DND-41 (cell line): Measurements from ENCODE around the gene CA14.
A peak's percentile ranks its signal among the peaks of the same experiment; 100 is the strongest.

Source experiments
- ATAC-seq: fragments of 200-7000 bp; cut with Tn5 transposase; 3 replicates; pipeline ENCODE4 v1.9.1; 2021; ENCODE audit warnings: low read depth; ENCODE audit not compliant: insufficient read depth
- DNase-seq: peaks from one replicate; pipeline ENCODE4 v3.0.0-alpha.2; 2020
- H2AFZ ChIP-seq: 2 replicates; pipeline ENCODE4 v1.6.0; 2012; ENCODE audit warnings: low read depth, low read length
- H3K27ac ChIP-seq: 2 replicates; pipeline ENCODE4 v1.5.1; 2012; ENCODE audit warnings: low read length, inconsistent platforms
- H3K27me3 ChIP-seq: fragments of 200-600 bp; sonication (generic); 2 replicates; pipeline ENCODE4 v1.6.0; 2012; ENCODE audit warnings: low read length, mild to moderate bottlenecking, inconsistent platforms; ENCODE audit not compliant: insufficient read depth, poor library complexity
- H3K36me3 ChIP-seq: 2 replicates; pipeline ENCODE4 v1.5.1; 2012; ENCODE audit warnings: low read length, inconsistent platforms; ENCODE audit not compliant: insufficient read depth
- H3K4me1 ChIP-seq: 2 replicates; pipeline ENCODE4 v1.5.1; 2012; ENCODE audit warnings: mild to moderate bottlenecking, low read length; ENCODE audit not compliant: insufficient read depth
- H3K4me2 ChIP-seq: 2 replicates; pipeline ENCODE4 v1.6.0; 2012; ENCODE audit warnings: mild to moderate bottlenecking, moderate library complexity, low read length, inconsistent platforms; ENCODE audit not compliant: insufficient read depth
- H3K4me3 ChIP-seq, 2 experiments: fragments of 200-600 bp in 1 of 2; shearing (Covaris generic) in 1 of 2; 2 replicates each; pipeline ENCODE4 v1.5.1; 2012 to 2016; ENCODE audit warnings: inconsistent platforms in 2 of 2, low read length in 2 of 2, mild to moderate bottlenecking in 2 of 2, low read depth in 1 of 2, moderate library complexity in 1 of 2
- H3K79me2 ChIP-seq: 2 replicates; pipeline ENCODE4 v1.6.0; 2012; ENCODE audit warnings: low read length, inconsistent platforms; ENCODE audit not compliant: insufficient read depth
- H3K9ac ChIP-seq: 2 replicates; pipeline ENCODE4 v1.6.0; 2012; ENCODE audit warnings: low read depth, mild to moderate bottlenecking, inconsistent platforms, low read length, moderate library complexity
- H3K9me3 ChIP-seq: 2 replicates; pipeline ENCODE4 v1.5.1; 2012; ENCODE audit warnings: low read length, moderate library complexity, mild to moderate bottlenecking, inconsistent platforms; ENCODE audit not compliant: insufficient read depth, severe bottlenecking
- H4K20me1 ChIP-seq: 2 replicates; pipeline ENCODE4 v1.6.0; 2012; ENCODE audit warnings: low read length; ENCODE audit not compliant: insufficient read depth
- EZH2 ChIP-seq: IDR thresholded peaks from 3 replicates; pipeline ENCODE4 v1.6.1; 2012; ENCODE audit warnings: borderline replicate concordance, low read depth, mild to moderate bottlenecking, moderate library complexity, low read length, inconsistent platforms; ENCODE audit not compliant: severe bottlenecking
- TF ChIP-seq, protein P1 (sequence below): IDR thresholded peaks from 2 replicates; pipeline ENCODE4 v1.5.1; 2012; ENCODE audit warnings: borderline replicate concordance, low read length, moderate library complexity, mild to moderate bottlenecking; ENCODE audit not compliant: poor library complexity, severe bottlenecking; ENCODE audit errors: extremely low read depth

The CA14 gene

GRCh38 chr1:150293433-150294253 lies 36.1 kb downstream of the CA14 start, which contains the start of gene MRPS21:
Gene MRPS21, plus strand, starts transcription at chr1:150293861. Its CDS starts 506 bp downstream, at chr1:150294367.
- peak within 1 kb of the TSS; percentile 77 to 85 for H3K4me3 ChIP-seq
- ATAC-seq, result peak; percentile 98
- no peaks in the 10 kb centered on the region for H3K9me3 ChIP-seq
- H3K9ac ChIP-seq, result peak within 1 kb of the TSS; percentile 71
- DNase-seq, result peak; percentile 80
- H3K4me2 ChIP-seq, result peak within 1 kb of the TSS; percentile 76
- peaks cover 21% of the 10 kb centered on the region for H3K4me1 ChIP-seq
- peak within 1 kb of the TSS; percentile 76 for H2AFZ ChIP-seq
- no peaks in the 10 kb centered on the region for H4K20me1 ChIP-seq
- peak within 1 kb of the TSS; percentile 74 for H3K27ac ChIP-seq
- TF ChIP-seq, protein P1, sequence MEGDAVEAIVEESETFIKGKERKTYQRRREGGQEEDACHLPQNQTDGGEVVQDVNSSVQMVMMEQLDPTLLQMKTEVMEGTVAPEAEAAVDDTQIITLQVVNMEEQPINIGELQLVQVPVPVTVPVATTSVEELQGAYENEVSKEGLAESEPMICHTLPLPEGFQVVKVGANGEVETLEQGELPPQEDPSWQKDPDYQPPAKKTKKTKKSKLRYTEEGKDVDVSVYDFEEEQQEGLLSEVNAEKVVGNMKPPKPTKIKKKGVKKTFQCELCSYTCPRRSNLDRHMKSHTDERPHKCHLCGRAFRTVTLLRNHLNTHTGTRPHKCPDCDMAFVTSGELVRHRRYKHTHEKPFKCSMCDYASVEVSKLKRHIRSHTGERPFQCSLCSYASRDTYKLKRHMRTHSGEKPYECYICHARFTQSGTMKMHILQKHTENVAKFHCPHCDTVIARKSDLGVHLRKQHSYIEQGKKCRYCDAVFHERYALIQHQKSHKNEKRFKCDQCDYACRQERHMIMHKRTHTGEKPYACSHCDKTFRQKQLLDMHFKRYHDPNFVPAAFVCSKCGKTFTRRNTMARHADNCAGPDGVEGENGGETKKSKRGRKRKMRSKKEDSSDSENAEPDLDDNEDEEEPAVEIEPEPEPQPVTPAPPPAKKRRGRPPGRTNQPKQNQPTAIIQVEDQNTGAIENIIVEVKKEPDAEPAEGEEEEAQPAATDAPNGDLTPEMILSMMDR, result no peak
- no peak for TF ChIP-seq EZH2
- peaks cover 6% of the 10 kb centered on the region; the same call in 1 of the 2 replicates for H3K36me3 ChIP-seq
- peaks cover 26% of the 10 kb centered on the region for H3K79me2 ChIP-seq
- no peaks in the 10 kb centered on the region for H3K27me3 ChIP-seq

DNA sequence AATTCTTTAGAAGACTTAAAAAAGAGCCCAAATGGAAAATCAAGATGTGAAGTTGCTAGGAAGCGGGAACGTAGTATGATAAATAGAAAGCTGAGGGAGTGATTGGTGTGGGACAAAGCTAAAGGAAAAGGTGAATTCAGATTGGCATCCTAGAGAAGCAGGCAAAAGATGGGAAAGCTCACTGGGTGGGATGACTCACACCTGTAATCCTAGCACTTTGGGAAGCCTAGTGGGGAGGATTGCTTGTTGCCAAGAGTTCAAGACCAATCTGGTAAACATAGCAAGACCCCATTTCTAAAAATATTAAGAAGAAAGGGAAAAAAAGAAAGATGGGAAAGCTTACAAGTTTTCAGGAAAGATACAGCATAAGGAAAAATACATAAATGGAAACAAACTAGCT lies 37.9 kb downstream of the CA14 start:
- Histone ChIP-seq H3K79me2 (peaks cover 26% of the 10 kb centered on the region), H3K27ac (no peak overlapping the region), H2AFZ (no peak overlapping the region), H3K36me3 (peaks cover 6% of the 10 kb centered on the region; the same call in 1 of the 2 replicates), H3K27me3 (no peaks in the 10 kb centered on the region), H3K4me2 (peak overlapping the region; percentile 76; the same call in 1 of the 2 replicates), H3K9ac (no peak overlapping the region), H3K9me3 (no peaks in the 10 kb centered on the region), H3K4me1 (peaks cover 21% of the 10 kb centered on the region), H3K4me3 (no peak overlapping the region; a peak in 1 of 4 replicates), H4K20me1 (no peaks in the 10 kb centered on the region)
- DNase-seq (no peak), ATAC-seq (no peak)
- TF ChIP-seq, protein P1, result no peak
- TF ChIP-seq EZH2, result no peak

DNA sequence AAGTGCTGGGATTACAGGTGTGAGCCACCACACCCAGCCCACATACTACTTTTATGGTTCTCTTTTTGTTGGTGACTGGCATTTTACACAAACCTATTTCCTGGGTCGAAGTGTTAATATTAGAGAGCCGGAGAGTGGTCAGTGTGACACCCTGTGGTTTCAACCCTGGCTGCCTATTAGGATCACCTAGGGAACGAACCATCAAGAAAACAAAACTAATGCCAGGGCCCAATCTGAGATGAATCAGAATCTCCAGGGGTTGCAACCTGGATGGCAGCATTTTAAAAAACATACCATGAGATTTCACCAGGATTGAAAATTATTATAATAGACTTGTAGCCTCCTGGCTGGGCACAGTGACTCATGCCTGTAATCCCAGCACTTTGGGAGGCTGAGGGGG lies 42.1 kb downstream of the CA14 start:
- no peak for ATAC-seq
- Histone ChIP-seq H3K4me2 (no peak overlapping the region), H3K27ac (no peak overlapping the region), H3K4me1 (peaks cover 7% of the 10 kb centered on the region; the same call in 1 of the 2 replicates), H3K36me3 (peaks cover 13% of the 10 kb centered on the region; the same call in 1 of the 2 replicates), H3K9me3 (no peaks in the 10 kb centered on the region), H3K4me3 (no peak overlapping the region), H3K27me3 (no peaks in the 10 kb centered on the region), H4K20me1 (no peaks in the 10 kb centered on the region), H3K9ac (no peak overlapping the region), H3K79me2 (peaks cover 10% of the 10 kb centered on the region), H2AFZ (no peak overlapping the region)
- TF ChIP-seq EZH2, result no peak
- TF ChIP-seq, protein P1, result no peak
- no peak for DNase-seq
